H1 (cell line): ENCODE data around the gene MIB1. TPM values are rescaled to one million over a fixed set of nuclear protein-coding genes. Genes with fewer than 3 reads are reported as not detected.

Source experiments
- CTCF ChIA-PET: fragments of 300-600 bp; sonication (Branson Sonifier 250); formaldehyde crosslinking; loops from one replicate; lab custom pipeline; 2021; ENCODE audit not compliant: partially characterized antibody; lab: Charles Lee
- POLR2A ChIA-PET: fragments of 300-600 bp; sonication (Branson Sonifier 250); formaldehyde crosslinking; loops from one replicate; lab custom pipeline; 2021; ENCODE audit warnings: inconsistent platforms; ENCODE audit not compliant: partially characterized antibody; lab: Charles Lee
- DNase-seq, 2 experiments: peaks; one replicate each; pipeline versions ENCODE4 v3.0.0 to v3.0.0-alpha.2; 2010 to 2022; ENCODE audit warnings: low spot score in 2 of 2, low read depth in 1 of 2, mixed read lengths in 1 of 2
- FAIRE-seq: peaks from 2 replicates; lab custom pipeline; 2011; peaks lifted over from hg19 to GRCh38; lab: Jason Lieb, UNC
- H2AFZ ChIP-seq: 2 replicates; pipeline ENCODE4 v1.8.1; 2012; ENCODE audit warnings: low read length, inconsistent platforms
- H2AK5ac ChIP-seq: 2 replicates; pipeline ENCODE4 v1.6.1; 2013; ENCODE audit warnings: low read depth, low read length
- H2BK120ac ChIP-seq: replicated peaks from 2 replicates; pipeline ENCODE3; 2013; ENCODE audit warnings: low read depth, low read length, inconsistent platforms
- H2BK12ac ChIP-seq: 2 replicates; pipeline ENCODE4 v1.6.1; 2013; ENCODE audit warnings: low read depth, low read length
- H2BK15ac ChIP-seq: 2 replicates; pipeline ENCODE4 v1.6.1; 2013; ENCODE audit warnings: low read length
- H2BK20ac ChIP-seq: 2 replicates; pipeline ENCODE4 v1.6.1; 2013; ENCODE audit warnings: low read length
- H2BK5ac ChIP-seq: 2 replicates; pipeline ENCODE4 v1.6.1; 2013; ENCODE audit warnings: low read depth, low read length
- H3K14ac ChIP-seq: 2 replicates; pipeline ENCODE4 v1.6.1; 2013; ENCODE audit warnings: inconsistent platforms; ENCODE audit not compliant: insufficient read length
- H3K18ac ChIP-seq: 2 replicates; pipeline ENCODE4 v1.6.1; 2013; ENCODE audit warnings: low read length; ENCODE audit errors: extremely low read depth
- H3K23ac ChIP-seq: 2 replicates; pipeline ENCODE4 v1.6.1; 2013; ENCODE audit warnings: inconsistent platforms; ENCODE audit not compliant: insufficient read length
- H3K23me2 ChIP-seq: 2 replicates; pipeline ENCODE4 v1.6.1; 2013; ENCODE audit warnings: low read depth, low read length
- H3K27ac ChIP-seq: 2 replicates; pipeline ENCODE4 v1.6.1; 2011; ENCODE audit warnings: low read depth, low read length, inconsistent platforms
- H3K27me3 ChIP-seq, 4 experiments: replicated peaks in 1 of 4; 1 replicate in 1 of 4; 2 replicates in 3 of 4; pipeline versions ENCODE4 v1.6.1 to v1.8.1; 2011 to 2013; ENCODE audit warnings: low read length in 3 of 4, mild to moderate bottlenecking in 3 of 4, inconsistent platforms in 2 of 4, mixed read lengths in 2 of 4, moderate library complexity in 1 of 4; ENCODE audit not compliant: control insufficient read depth in 3 of 4, insufficient read depth in 3 of 4; ENCODE audit errors: extremely low read depth in 1 of 4
- H3K36me3 ChIP-seq, 4 experiments: 2 replicates each; pipeline versions ENCODE4 v1.6.1 to v1.8.1; 2011 to 2013; ENCODE audit warnings: mild to moderate bottlenecking in 4 of 4, low read length in 3 of 4, moderate library complexity in 2 of 4, control low read depth in 1 of 4, inconsistent platforms in 1 of 4; ENCODE audit not compliant: insufficient read depth in 4 of 4, control insufficient read depth in 2 of 4
- H3K4ac ChIP-seq: replicated peaks from 2 replicates; pipeline ENCODE3; 2013; ENCODE audit warnings: low read length, low read depth, mixed read lengths, inconsistent platforms; ENCODE audit not compliant: insufficient read length
- H3K4me1 ChIP-seq, 4 experiments: replicated peaks in 1 of 4; 1 replicate in 1 of 4; 2 replicates in 3 of 4; pipeline versions ENCODE4 v1.6.1 to v1.8.1; 2011 to 2013; ENCODE audit warnings: low read length in 3 of 4, inconsistent platforms in 2 of 4, mixed read lengths in 1 of 4; ENCODE audit not compliant: insufficient read depth in 4 of 4, control insufficient read depth in 3 of 4
- H3K4me2 ChIP-seq, 2 experiments: 2 replicates each; pipeline versions ENCODE4 v1.6.1 to v1.8.1; 2011 to 2013; ENCODE audit warnings: low read depth in 2 of 2, low read length in 2 of 2, control low read depth in 1 of 2, inconsistent platforms in 1 of 2, mild to moderate bottlenecking in 1 of 2; ENCODE audit not compliant: insufficient read depth in 1 of 2
- H3K4me3 ChIP-seq, 4 experiments: fragments of 200-600, 300-600 bp in 1 of 4; sonication (generic), shearing (Covaris generic), sonication (Bioruptor Twin) in 1 of 4; 2 replicates each; pipeline versions ENCODE4 v1.5.1 to v1.8.1; 2011 to 2016; ENCODE audit warnings: low read length in 4 of 4, low read depth in 3 of 4, control low read depth in 2 of 4, inconsistent platforms in 2 of 4, mild to moderate bottlenecking in 2 of 4, mixed read lengths in 1 of 4, moderate library complexity in 1 of 4; ENCODE audit not compliant: insufficient read depth in 2 of 4; ENCODE audit errors: extremely low read depth in 1 of 4
- H3K56ac ChIP-seq: replicated peaks from 2 replicates; pipeline ENCODE3; 2013; ENCODE audit warnings: low read depth, mild to moderate bottlenecking, mixed read lengths, low read length, inconsistent platforms; ENCODE audit not compliant: insufficient read length
- H3K79me1 ChIP-seq: 2 replicates; pipeline ENCODE4 v1.6.1; 2013; ENCODE audit warnings: low read depth, low read length, control low read depth
- H3K79me2 ChIP-seq, 2 experiments: 2 replicates each; pipeline versions ENCODE4 v1.6.1 to v1.8.1; 2012 to 2013; ENCODE audit warnings: low read length in 2 of 2, mild to moderate bottlenecking in 2 of 2, inconsistent platforms in 1 of 2; ENCODE audit not compliant: insufficient read depth in 2 of 2, control insufficient read depth in 1 of 2
- H3K9ac ChIP-seq, 4 experiments: replicated peaks in 1 of 4; 1 replicate in 1 of 4; 2 replicates in 3 of 4; pipeline versions ENCODE4 v1.6.1 to v1.8.1; 2011 to 2013; ENCODE audit warnings: low read depth in 3 of 4, low read length in 3 of 4, control low read depth in 2 of 4, mild to moderate bottlenecking in 2 of 4, moderate library complexity in 2 of 4, inconsistent platforms in 1 of 4; ENCODE audit errors: extremely low read depth in 1 of 4
- H3K9me3 ChIP-seq, 2 experiments: 2 replicates each; pipeline versions ENCODE4 v1.6.1 to v1.8.1; 2012 to 2013; ENCODE audit warnings: mild to moderate bottlenecking in 2 of 2, moderate library complexity in 2 of 2, control low read depth in 1 of 2, inconsistent platforms in 1 of 2, low read depth in 1 of 2, low read length in 1 of 2, mixed read lengths in 1 of 2; ENCODE audit not compliant: insufficient read depth in 2 of 2
- H4K20me1 ChIP-seq, 2 experiments: replicated peaks in 1 of 2; 2 replicates each; pipeline versions ENCODE3 to v1.8.1; 2011 to 2013; ENCODE audit warnings: inconsistent platforms in 2 of 2, low read length in 2 of 2, mild to moderate bottlenecking in 1 of 2; ENCODE audit not compliant: insufficient read depth in 2 of 2, control insufficient read depth in 1 of 2
- H4K5ac ChIP-seq: 2 replicates; pipeline ENCODE4 v1.6.1; 2013; ENCODE audit warnings: low read length, low read depth, mixed read lengths, inconsistent platforms; ENCODE audit not compliant: insufficient read length
- H4K8ac ChIP-seq: 2 replicates; pipeline ENCODE4 v1.8.0; 2013; ENCODE audit warnings: mild to moderate bottlenecking, moderate library complexity, low read length, inconsistent platforms; ENCODE audit not compliant: insufficient read depth; ENCODE audit errors: extremely low read depth
- H4K91ac ChIP-seq: replicated peaks from 2 replicates; pipeline ENCODE3; 2013; ENCODE audit warnings: low read length, mixed read lengths, inconsistent platforms; ENCODE audit not compliant: insufficient read length
- CHD1 ChIP-seq: IDR thresholded peaks from 2 replicates; pipeline ENCODE4 v1.6.1; 2012; ENCODE audit warnings: low read depth, low read length, improper control_type of control experiment
- EZH2 ChIP-seq: fragments of 200-600 bp; sonication (generic); IDR thresholded peaks from 2 replicates; pipeline ENCODE4 v1.7.1; 2012; ENCODE audit warnings: low read depth, mild to moderate bottlenecking, moderate library complexity, low read length, inconsistent platforms; ENCODE audit not compliant: severe bottlenecking
- FOSL1 ChIP-seq: IDR thresholded peaks from 2 replicates; pipeline ENCODE4 v1.6.1; 2011; ENCODE audit warnings: mild to moderate bottlenecking, low read depth, low read length, moderate library complexity; ENCODE audit not compliant: insufficient read depth
- HDAC6 ChIP-seq: IDR thresholded peaks from one replicate; pipeline ENCODE4 v1.7.1; 2012; ENCODE audit warnings: low read depth, mild to moderate bottlenecking, inconsistent platforms, low read length, moderate library complexity
- RFX5 ChIP-seq: IDR thresholded peaks from 2 replicates; pipeline ENCODE4 v1.6.1; 2011; ENCODE audit warnings: low read depth, low read length, improper control_type of control experiment, borderline replicate concordance
- SUZ12 ChIP-seq: fragments of 200-600 bp; sonication (generic); IDR thresholded peaks from 2 replicates; pipeline ENCODE4 v1.6.1; 2012; ENCODE audit warnings: mild to moderate bottlenecking, inconsistent platforms, low read length, moderate library complexity, mixed read lengths
- TBP ChIP-seq: IDR thresholded peaks from 2 replicates; pipeline ENCODE4 v1.6.1; 2011; ENCODE audit warnings: low read depth, low read length, improper control_type of control experiment
- USF2 ChIP-seq: IDR thresholded peaks from 2 replicates; pipeline ENCODE4 v1.6.1; 2011; ENCODE audit warnings: low read length, improper control_type of control experiment
- YY1 ChIP-seq: IDR thresholded peaks from 2 replicates; pipeline ENCODE4 v1.6.1; 2011; ENCODE audit warnings: low read depth, mild to moderate bottlenecking, low read length
- ZNF274 ChIP-seq: IDR thresholded peaks from 2 replicates; pipeline ENCODE4 v1.7.0; 2012; ENCODE audit warnings: low read length, borderline replicate concordance; ENCODE audit errors: extremely low read depth
- WGBS, 2 experiments: shearing (Covaris generic) in 1 of 2; methylation state at CpG; one replicate each; pipeline versions ENCODE4 v1.1.6 to v1.1.7; 2013 to 2015; ENCODE audit warnings: low lambda C conversion rate in 2 of 2, mixed read lengths in 2 of 2, inconsistent platforms in 1 of 2, low coverage in 1 of 2, missing lambda C conversion rate in 1 of 2; ENCODE audit not compliant: insufficient replicate concordance in 2 of 2, insufficient coverage in 1 of 2, insufficient read length in 1 of 2; ENCODE audit errors: extremely low coverage in 1 of 2, missing lambda C conversion rate in 1 of 2; 5-methylcytosine and 5-hydroxymethylcytosine counted together
- polyA plus RNA-seq, 7 experiments: library from polyadenylated mRNA; depleted of rRNA in 3 of 7; stranded (reverse) in 5 of 7; unstranded in 2 of 7; fragments of >200 nt in 5 of 7; fragments of 200-250 nt in 2 of 7; gene quantifications; 1 replicate in 5 of 7; 2 replicates in 1 of 7; 4 replicates in 1 of 7; pipeline versions ENCODE4 v1.2.1 to v1.2.3, GENCODE V29; 2011 to 2013; ENCODE audit warnings: missing spikeins in 2 of 7, mixed read lengths in 2 of 7
- total RNA-seq: library from RNA; stranded (reverse); fragmentation: NEBNext Ultra II Directional; extraction: Animal tissue kit (Norgen Biotek cat#: 25700); gene quantifications from 2 replicates; pipeline ENCODE4 v1.2.1, GENCODE V29; 2021
- TF ChIP-seq, protein P1 (sequence below): IDR thresholded peaks from 2 replicates; pipeline ENCODE4 v1.6.1; 2012; ENCODE audit warnings: low read length, inconsistent platforms

The MIB1 gene
- total and polyA plus RNA-seq, 2 of the 8 experiments (the other 6 are each of a cell fraction or from before 2014, with no cell fraction given), result 8.2 to 60.3 TPM

DNA sequence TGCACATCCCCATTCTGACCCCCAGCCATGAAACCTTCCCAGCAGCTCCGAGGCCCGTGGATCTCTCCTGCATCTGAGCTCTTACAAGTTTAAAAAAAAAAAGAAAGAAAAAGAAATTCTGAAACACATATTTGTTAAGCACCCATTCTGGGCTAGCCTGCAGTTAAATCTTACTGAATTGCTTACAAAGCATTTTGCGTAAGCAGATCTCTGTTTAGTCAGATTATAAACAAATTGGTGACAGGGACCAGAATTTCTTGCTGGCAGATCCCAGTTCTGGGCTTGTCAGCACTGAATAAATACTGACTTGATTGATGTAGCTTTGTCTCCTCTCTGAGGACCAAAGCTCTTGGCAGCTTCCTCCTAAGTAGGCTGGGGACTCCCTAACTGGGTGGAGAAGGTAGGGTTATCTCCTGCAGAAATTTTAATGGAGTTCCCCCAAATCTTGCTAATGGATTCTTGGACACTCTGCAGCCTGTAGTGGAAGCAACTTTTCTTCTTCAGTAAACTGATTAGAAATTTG, 160.9 kb downstream of the MIB1 start:
- WGBS, 2 experiments, result 90% methylated on average over 3 of the region's 3 CpGs; no CpG with 5 or more reads in 1 of the 2 experiments
- no peak overlapping the region for H2BK20ac ChIP-seq
- H3K9me3 ChIP-seq, result no peaks in the 10 kb centered on the region
- no peak overlapping the region for H2BK12ac ChIP-seq
- FAIRE-seq (no peak), DNase-seq (no peak)
- no peaks in the 10 kb centered on the region for H3K36me3 ChIP-seq
- H3K56ac ChIP-seq, result no peak overlapping the region
- POLR2A ChIA-PET, result no interaction called here
- no peaks in the 10 kb centered on the region for H3K79me1 ChIP-seq
- H4K8ac ChIP-seq, result no peak overlapping the region
- H3K14ac ChIP-seq, result no peak overlapping the region
- H2AK5ac ChIP-seq, result no peak overlapping the region
- H3K27me3 ChIP-seq, result no peaks in the 10 kb centered on the region
- no peak overlapping the region for H4K5ac ChIP-seq
- no peak overlapping the region for H3K9ac ChIP-seq
- H3K4me1 ChIP-seq, result no peaks in the 10 kb centered on the region
- H2BK15ac ChIP-seq, result no peak overlapping the region
- H3K4ac ChIP-seq, result no peak overlapping the region
- no peak overlapping the region for H3K18ac ChIP-seq
- no peak overlapping the region for H2BK5ac ChIP-seq
- no peak overlapping the region for H4K91ac ChIP-seq
- CTCF ChIA-PET, result interaction anchor here (0.6 to 1.1 kb wide), 4 partner anchors 11 to 495 kb away, joined by 3 to 5 read pairs (median 4); no protein-coding TSS in a partner anchor
- no peak overlapping the region for H3K4me3 ChIP-seq
- H3K4me2 ChIP-seq, result no peak overlapping the region
- H3K23ac ChIP-seq, result no peak overlapping the region
- H3K23me2 ChIP-seq, result no peaks in the 10 kb centered on the region
- no peaks in the 10 kb centered on the region for H4K20me1 ChIP-seq
- H2BK120ac ChIP-seq, result no peak overlapping the region
- H2AFZ ChIP-seq, result no peak overlapping the region
- H3K79me2 ChIP-seq, result no peaks in the 10 kb centered on the region
- H3K27ac ChIP-seq, result no peak overlapping the region
- TF ChIP-seq YY1, result no peak
- TF ChIP-seq ZNF274, result no peak
- no peak for TF ChIP-seq EZH2
- TF ChIP-seq USF2, result no peak
- TF ChIP-seq, protein P1, sequence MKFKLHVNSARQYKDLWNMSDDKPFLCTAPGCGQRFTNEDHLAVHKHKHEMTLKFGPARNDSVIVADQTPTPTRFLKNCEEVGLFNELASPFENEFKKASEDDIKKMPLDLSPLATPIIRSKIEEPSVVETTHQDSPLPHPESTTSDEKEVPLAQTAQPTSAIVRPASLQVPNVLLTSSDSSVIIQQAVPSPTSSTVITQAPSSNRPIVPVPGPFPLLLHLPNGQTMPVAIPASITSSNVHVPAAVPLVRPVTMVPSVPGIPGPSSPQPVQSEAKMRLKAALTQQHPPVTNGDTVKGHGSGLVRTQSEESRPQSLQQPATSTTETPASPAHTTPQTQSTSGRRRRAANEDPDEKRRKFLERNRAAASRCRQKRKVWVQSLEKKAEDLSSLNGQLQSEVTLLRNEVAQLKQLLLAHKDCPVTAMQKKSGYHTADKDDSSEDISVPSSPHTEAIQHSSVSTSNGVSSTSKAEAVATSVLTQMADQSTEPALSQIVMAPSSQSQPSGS, result no peak
- no peak for TF ChIP-seq TBP
- no peak for TF ChIP-seq FOSL1
- no peak for TF ChIP-seq CHD1
- TF ChIP-seq SUZ12, result no peak
- no peak for TF ChIP-seq HDAC6
- TF ChIP-seq RFX5, result no peak
